Stimulated activated effector memory CD8-positive, alpha-beta T cell treated with anti-CD3 and anti-CD28 coated beads, Interleukin-12 subunit alpha, Interleukin-12 subunit beta, amount 100 ng/mL, for 72 hours (primary cell): ENCODE data around the gene C16orf54.
"Not testable (repeated sequence)": the region's sequence is repeated elsewhere in the genome, so short reads cannot be mapped to it uniquely, and the experiment has no call there.

Experiments
- ATAC-seq: fragments of 150-1000 bp; cut with Tn5 transposase; 2 replicates; pipeline ENCODE4 v1.10.0; 2021
- DNase-seq, 2 donors: peaks; one replicate each; pipeline ENCODE4 v3.0.0; 2021 to 2022; ENCODE audit warnings: low spot score in 2 of 2
- H3K27ac Mint-ChIP-seq: one replicate; pipeline ENCODE4 v1.8.0; 2022; ENCODE audit warnings: mild to moderate bottlenecking, mixed read lengths
- H3K36me3 Mint-ChIP-seq: one replicate; pipeline ENCODE4 v1.8.0; 2022; ENCODE audit warnings: mild to moderate bottlenecking, mixed read lengths
- H3K4me1 Mint-ChIP-seq: one replicate; pipeline ENCODE4 v1.8.0; 2022; ENCODE audit warnings: mixed read lengths
- H3K4me3 Mint-ChIP-seq: one replicate; pipeline ENCODE4 v1.8.0; 2022; ENCODE audit warnings: mild to moderate bottlenecking, mixed read lengths
- H3K9me3 Mint-ChIP-seq: one replicate; pipeline ENCODE4 v1.8.0; 2022; ENCODE audit warnings: mixed read lengths

C16orf54 gene, protein sequence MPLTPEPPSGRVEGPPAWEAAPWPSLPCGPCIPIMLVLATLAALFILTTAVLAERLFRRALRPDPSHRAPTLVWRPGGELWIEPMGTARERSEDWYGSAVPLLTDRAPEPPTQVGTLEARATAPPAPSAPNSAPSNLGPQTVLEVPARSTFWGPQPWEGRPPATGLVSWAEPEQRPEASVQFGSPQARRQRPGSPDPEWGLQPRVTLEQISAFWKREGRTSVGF

DNA sequence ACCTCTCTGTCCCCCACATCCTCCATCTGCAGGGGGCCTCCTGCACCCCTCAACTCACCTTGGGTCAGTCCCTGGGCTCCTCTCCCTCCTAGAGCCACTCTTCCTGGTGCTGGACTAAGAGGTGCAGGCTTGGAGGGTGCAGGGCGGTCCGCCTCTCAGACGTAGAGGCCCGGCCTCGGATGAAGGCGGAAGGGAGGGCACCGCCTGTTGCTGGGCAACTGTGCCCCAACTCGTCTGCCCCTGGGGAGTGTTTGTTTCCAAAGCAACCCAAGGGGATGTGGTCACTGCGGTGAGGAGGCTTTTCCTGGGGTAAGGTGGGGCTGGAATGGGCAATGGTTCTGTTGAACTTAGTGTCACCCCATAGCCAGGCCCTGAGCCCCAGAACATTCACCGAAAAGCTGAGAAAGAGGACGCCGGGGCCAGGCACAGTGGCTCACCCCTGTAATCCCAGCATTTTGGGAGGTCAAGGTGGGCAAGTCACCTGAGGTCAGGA is at the start of gene C16orf54:
Gene C16orf54 (minus strand): TSS at position 138 of the 493 bp plus-strand sequence. CDS start 1,039 bp downstream, outside the sequence.
- Mint-ChIP-seq H3K4me3 (peak within 1 kb of the TSS; percentile 98), H3K36me3 (peaks cover 57% of the 10 kb centered on the region), H3K9me3 (no peaks in the 10 kb centered on the region), H3K4me1 (peaks cover 51% of the 10 kb centered on the region), H3K27ac (peak within 1 kb of the TSS; percentile 100)
- DNase-seq (peak; percentile 74 to 95), ATAC-seq (peak; percentile 92)

DNA sequence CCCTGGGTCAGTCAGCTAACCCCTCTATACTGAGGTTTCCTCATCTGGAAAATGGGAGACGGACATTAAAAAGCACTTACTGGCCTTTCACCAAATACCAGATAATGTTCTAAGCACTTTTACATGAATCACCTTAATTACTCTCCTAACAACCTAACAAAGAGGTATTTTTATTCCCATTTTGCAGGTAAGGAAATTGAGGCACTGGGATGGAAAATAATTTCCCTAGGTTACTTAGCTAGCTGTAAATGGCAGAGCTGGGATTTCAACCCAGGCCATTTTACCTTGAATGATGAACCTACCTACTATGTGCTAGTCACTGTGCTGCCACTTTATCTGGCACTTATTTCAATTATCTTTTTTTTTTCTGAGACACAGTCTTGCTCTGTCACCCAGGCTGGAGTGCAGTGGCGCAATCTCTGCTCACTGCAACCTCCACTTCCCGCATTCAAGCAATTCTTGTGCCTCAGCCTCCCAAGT is 48.5 kb upstream of the C16orf54 start:
- peaks cover 79% of the 10 kb centered on the region for H3K36me3 Mint-ChIP-seq
- no peaks in the 10 kb centered on the region for H3K9me3 Mint-ChIP-seq
- H3K4me3 Mint-ChIP-seq, result no peak overlapping the region
- DNase-seq, result no peak
- no peak for ATAC-seq
- peak overlapping the region; percentile 29 for H3K27ac Mint-ChIP-seq
- H3K4me1 Mint-ChIP-seq, result peaks cover 36% of the 10 kb centered on the region

DNA sequence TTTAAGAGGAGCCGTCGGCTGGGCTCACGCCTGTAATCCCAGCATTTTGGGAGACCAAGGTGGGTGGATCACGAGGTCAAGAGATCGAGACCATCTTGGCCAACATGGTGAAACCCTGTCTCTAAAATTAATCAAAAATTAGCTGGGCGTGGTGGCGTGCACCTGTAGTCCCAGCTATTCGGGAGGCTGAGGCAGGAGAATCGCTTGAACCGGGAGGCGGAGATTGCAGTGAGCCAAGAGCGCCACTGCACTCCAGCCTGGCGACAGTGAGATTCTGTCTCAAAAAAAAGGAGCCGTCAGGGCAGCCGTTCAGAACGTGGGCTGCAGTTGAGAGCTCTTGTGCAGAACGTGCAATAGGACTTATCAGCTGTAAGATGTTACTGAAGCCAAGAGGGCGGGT is 47.4 kb upstream of the C16orf54 start:
- not testable (repeated sequence) for H3K9me3 Mint-ChIP-seq, DNase-seq, ATAC-seq
- peaks cover 36% of the 10 kb centered on the region for H3K4me1 Mint-ChIP-seq
- peaks cover 68% of the 10 kb centered on the region for H3K36me3 Mint-ChIP-seq
- peak overlapping the region; percentile 91 for H3K27ac Mint-ChIP-seq
- H3K4me3 Mint-ChIP-seq, result peak overlapping the region; percentile 92

DNA sequence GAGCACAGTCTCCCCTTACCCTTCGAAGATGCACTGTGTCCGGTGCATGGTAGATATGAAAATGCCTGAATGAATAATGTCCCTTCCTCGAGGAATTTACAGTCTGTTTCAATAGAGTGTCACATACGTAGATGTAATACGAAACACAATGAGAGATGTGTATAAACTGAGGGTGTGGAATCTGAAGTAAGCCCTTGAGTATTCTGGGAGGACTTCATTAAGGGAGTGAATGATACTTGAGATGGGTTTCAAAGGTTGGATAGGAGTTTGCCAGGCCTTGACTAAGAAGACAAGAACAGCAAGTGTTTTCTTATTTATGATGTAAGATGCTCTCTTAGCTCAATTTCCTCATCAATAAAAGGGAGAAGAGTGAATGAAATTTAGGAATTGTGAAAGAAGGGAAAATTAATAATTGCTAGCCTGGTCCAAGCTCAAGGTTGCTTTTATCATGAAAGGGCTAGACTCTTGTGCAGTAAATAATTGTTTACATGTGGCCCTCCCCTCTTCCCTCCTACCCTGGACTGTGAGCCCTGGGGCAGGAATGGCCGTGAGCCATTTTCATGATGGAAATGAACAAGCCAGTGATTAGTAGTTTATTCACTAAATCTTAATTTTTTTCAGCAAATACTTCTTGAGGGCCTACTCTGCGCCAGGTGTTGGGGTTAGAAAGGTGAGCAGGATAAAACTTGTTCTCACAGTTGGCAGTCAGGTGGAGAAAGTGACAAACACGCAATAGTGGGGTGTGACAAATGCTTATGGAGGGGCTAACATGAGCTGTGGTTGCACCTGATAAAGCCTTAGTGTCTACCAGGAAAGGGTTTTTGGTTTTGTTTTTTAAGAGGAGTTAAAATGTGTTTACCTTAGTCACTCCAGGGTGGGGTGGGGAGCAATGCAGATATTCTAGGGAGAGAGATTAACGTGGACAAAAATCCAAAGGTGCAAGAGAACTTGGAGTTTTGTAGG is 46.3 kb upstream of the C16orf54 start:
- Mint-ChIP-seq H3K27ac (peak overlapping the region; percentile 91), H3K4me3 (peak overlapping the region; percentile 92), H3K36me3 (peaks cover 58% of the 10 kb centered on the region), H3K4me1 (peaks cover 36% of the 10 kb centered on the region), H3K9me3 (no peaks in the 10 kb centered on the region)
- no peak for ATAC-seq
- DNase-seq, result no peak

DNA sequence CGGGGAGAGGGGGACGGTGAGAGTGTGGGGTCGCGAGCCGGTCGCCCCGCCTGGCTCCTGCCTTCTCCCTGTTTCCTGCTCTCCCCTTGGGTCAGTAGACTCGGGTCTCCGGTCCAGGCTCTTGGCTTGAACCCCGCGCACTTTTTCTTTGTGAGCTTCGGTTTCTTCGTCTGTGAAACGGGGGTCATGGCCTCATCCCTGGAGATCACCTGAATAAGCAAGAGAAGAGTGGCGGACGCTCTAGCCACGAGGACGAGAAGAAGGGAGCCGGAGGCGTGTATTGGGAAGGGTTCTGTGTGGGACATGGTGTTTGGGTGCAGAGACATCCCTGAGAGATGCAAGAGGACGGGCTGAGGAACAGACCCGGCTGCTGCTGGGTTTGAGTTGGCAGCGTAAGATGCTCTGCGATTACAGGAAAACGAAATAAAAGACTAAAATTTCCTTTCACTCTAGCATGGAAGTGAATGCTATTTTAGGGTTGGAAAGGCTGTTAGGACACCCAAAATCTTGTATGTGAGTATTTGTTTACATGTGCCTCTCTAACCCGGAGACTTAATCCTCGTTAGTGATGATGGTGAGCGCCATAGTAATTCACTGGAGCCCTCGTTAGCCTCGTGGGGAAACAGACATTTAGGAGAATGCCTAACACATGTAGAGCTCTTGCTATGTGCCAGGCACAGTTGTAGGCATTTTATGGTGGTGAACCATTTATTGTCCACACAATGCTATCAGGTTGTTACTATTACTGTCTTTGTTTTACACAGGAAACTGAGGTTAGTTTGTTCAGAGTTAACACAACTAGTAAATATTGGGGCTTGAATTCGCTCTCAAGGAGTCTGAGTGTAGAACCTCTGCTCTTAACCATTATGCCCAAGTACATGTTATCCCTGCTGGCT is 45.4 kb upstream of the C16orf54 start:
- peak overlapping the region; percentile 91 for H3K27ac Mint-ChIP-seq
- H3K36me3 Mint-ChIP-seq, result peaks cover 49% of the 10 kb centered on the region
- peaks cover 36% of the 10 kb centered on the region for H3K4me1 Mint-ChIP-seq
- ATAC-seq (peak; percentile 1), DNase-seq (no peak)
- H3K9me3 Mint-ChIP-seq, result no peaks in the 10 kb centered on the region
- peak overlapping the region; percentile 92 for H3K4me3 Mint-ChIP-seq

DNA sequence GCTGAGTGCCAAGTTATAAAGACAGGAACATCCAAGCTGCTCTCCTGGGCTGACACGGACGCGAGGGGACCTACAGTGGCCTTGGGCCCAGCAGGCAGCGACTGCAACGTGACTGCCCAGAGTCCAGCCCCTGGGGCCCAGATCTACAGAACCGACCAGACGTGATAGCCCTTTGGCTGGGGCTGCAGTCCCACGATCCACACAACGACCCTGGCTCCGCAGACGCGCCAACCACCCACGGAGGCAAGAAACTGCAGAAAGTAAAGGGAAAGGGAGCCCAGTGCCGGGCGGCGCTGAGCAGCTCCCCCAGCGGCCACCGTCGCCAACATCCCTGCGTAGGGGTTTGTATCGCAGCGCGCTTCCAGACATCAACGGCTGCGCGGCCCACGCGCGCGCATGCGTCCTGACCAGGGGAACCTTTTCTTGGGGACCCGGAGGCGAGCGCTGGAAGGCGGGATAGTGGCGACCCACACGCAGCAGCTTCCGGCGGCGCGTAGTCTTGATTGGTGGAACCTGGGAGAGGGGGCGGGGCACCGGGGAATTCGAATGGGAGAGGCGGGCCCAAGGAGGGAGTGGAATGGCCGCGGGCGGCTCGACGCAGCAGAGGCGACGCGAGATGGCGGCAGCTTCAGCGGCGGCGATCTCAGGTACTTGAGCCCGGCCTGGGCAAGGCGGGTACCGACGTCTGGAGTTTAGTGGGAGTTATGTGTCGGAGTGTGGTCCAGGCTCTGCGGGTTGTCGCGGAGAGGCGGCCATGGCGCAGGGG is 44.6 kb upstream of the C16orf54 start, which contains the start of gene KIF22:
Gene KIF22 (plus strand): TSS at position 569 of the 766 bp plus-strand sequence. CDS start 9 bp downstream, at position 578.
- H3K36me3 Mint-ChIP-seq, result peaks cover 41% of the 10 kb centered on the region
- H3K27ac Mint-ChIP-seq, result peak within 1 kb of the TSS; percentile 91
- H3K9me3 Mint-ChIP-seq, result no peaks in the 10 kb centered on the region
- DNase-seq, result peak; percentile 99 to 100
- H3K4me1 Mint-ChIP-seq, result peaks cover 40% of the 10 kb centered on the region
- H3K4me3 Mint-ChIP-seq, result peak within 1 kb of the TSS; percentile 92
- ATAC-seq, result peak; percentile 96

DNA sequence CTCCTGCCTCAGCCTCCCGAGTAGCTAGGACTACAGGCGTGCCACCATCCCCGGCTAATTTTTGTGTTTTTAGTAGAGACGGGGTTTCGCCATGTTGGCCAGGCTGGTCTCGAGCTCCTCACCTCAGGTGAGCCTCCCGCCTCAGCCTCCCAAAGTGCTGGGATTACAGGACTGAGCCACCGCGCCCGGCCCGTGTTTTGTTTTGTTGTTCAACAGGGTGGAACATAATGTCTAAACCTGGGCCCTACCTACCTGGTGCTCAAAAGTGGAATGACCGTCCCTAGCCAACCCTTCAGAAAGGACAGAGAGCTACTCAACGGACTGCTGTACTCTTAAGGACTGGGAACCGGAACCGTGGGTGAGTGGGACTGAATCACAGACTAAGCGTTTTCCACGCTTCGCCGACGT is 44.0 kb upstream of the C16orf54 start:
- Mint-ChIP-seq H3K9me3 (no peaks in the 10 kb centered on the region), H3K4me3 (peak overlapping the region; percentile 92), H3K27ac (peak overlapping the region; percentile 91), H3K36me3 (peaks cover 35% of the 10 kb centered on the region), H3K4me1 (peaks cover 45% of the 10 kb centered on the region)
- DNase-seq (no peak), ATAC-seq (no peak)

DNA sequence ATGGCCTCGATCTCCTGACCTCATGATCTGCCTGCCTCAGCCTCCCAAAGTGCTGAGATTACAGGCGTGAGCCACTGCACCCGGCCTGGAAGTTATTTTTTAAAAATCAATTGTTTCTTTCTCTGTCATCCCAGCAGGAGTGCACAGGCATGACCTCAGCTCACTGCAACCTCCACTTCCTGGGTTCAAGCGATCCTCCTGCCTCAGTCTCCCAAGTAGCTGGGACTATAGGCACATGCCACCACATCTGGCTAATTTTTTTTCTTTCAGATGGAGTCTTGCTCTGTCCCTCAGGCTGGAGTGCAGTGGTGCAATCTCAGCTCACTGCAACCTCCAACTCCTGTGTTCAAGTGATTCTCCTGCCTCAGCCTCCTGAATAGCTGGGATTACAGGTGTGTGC is 41.4 kb upstream of the C16orf54 start:
- not testable (repeated sequence) for DNase-seq, H3K9me3 Mint-ChIP-seq, ATAC-seq, H3K27ac Mint-ChIP-seq, H3K4me3 Mint-ChIP-seq
- H3K36me3 Mint-ChIP-seq, result peaks cover 27% of the 10 kb centered on the region
- H3K4me1 Mint-ChIP-seq, result peaks cover 37% of the 10 kb centered on the region

DNA sequence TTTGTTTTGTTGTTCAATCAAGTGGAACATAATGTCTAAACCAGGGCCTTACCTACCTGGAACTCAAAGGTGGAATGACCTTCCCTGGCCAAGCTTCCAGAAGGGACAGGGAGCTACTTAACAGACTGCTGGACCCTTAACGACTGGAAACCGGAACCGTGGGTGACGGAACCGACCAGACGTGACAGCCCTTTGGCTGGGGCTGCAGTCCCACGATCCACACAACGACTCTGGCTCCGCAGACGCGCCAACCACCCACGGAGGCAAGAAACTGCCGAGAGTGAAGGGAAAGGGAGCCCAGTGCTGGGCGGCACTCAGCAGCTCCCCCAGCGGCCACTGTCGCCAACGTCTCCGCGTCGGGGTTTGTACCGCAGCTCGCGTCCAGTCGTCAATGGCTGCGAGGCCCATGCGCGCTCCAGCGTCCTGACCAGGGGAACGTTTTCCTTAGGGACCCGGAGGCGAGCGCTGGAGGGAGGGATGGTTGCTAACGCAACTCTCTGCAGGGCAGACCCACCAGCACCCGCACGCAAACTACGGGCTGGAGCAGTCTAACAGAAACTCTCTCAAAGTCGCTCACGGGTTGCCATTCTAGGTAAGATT is 39.2 kb upstream of the C16orf54 start:
- Mint-ChIP-seq H3K4me3 (peak overlapping the region; percentile 65), H3K4me1 (peaks cover 21% of the 10 kb centered on the region), H3K9me3 (no peaks in the 10 kb centered on the region), H3K36me3 (peaks cover 9% of the 10 kb centered on the region), H3K27ac (peak overlapping the region; percentile 48)
- ATAC-seq, result peak; percentile 87
- DNase-seq, result peak; percentile 64 to 85

DNA sequence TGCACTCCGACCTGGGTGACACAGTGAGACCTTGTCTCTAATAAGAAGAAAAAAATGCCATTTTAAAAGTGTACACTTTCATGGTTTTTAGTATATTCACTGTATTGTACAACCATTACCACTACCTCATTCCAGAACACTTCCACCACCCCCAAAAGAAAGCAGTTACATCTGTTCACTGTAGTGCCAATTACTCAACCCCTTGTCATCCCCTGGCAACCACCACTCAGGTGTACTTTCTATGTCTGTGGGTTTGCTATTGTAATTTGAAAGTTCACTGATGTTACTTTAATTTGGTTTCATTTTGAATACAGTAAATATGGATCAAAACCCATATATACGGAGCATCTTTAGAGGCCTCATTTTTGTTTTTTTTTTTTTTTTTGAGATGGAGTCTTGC is 38.4 kb upstream of the C16orf54 start:
- H3K27ac Mint-ChIP-seq, result no peak overlapping the region
- H3K4me1 Mint-ChIP-seq, result peaks cover 17% of the 10 kb centered on the region

DNA sequence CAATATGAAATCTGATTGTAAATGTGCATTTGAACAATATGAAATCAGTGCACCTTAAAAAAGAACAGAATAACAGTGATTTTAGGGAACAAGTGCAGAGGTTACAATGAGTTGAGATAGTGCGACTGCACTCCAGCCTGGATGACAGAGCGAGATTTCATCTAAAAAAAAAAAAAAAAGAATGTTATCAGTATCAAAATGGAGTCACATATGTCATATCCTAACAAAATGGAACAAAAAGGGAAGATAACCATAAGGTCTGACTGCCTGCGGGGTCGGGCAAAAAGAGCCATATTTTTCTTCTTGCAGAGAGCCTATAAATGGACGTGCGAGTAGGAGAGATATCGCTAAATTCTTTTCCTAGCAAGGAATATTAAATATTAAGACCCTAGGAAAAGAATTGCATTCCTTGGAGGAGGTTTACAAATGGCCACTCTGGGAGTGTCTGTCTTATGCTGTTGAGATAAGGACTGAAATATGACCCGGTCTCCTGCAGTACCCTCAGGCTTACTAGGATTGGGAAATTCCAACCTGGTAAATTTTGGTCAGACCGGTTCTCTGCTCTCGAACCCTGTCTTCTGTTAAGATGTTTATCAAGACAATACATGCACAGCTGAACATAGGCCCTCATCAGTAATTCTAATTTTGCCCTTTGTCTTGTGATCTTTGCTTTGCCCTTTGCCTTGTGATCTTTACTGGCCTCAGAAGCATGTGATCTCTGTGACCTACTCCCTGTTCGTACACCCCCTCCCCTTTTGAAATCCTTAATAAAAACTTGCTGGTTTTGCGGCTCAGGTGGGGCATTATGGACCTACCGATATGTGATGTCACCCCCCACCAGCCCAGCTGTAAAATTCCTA is 37.5 kb upstream of the C16orf54 start:
- H3K36me3 Mint-ChIP-seq, H3K9me3 Mint-ChIP-seq, H3K27ac Mint-ChIP-seq, ATAC-seq, H3K4me3 Mint-ChIP-seq, DNase-seq: not testable (repeated sequence)
- H3K4me1 Mint-ChIP-seq, result peaks cover 17% of the 10 kb centered on the region

More for the DNA sequence above, 38.4 kb upstream of the C16orf54 start:
- peak; percentile 88 for ATAC-seq
- DNase-seq, result no peak
- no peak overlapping the region for H3K4me3 Mint-ChIP-seq
- no peaks in the 10 kb centered on the region for H3K9me3 Mint-ChIP-seq
- H3K36me3 Mint-ChIP-seq, result peaks cover 5% of the 10 kb centered on the region

DNA sequence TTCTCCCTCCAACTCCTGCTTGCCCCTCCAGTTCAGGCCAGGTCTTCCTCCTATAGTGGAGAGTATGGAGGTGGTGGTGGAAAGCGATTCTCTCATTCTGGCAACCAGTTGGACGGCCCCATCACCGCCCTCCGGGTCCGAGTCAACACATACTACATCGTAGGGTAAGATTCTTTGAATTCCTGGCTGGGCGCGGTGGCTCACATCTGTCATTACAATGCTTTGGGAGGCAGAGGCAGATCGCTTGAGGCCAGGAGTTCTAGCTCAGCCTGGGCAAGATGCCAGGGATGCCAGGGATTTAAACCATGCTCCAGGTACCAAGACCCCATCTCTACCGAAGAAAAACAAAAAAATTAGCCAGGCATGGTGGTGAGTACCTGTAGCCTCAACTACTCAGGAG is 33.7 kb upstream of the C16orf54 start:
- ATAC-seq (no peak), DNase-seq (no peak)
- no peak overlapping the region for H3K4me3 Mint-ChIP-seq
- H3K9me3 Mint-ChIP-seq, result no peaks in the 10 kb centered on the region
- peaks cover 5% of the 10 kb centered on the region for H3K36me3 Mint-ChIP-seq
- no peak overlapping the region for H3K27ac Mint-ChIP-seq
- H3K4me1 Mint-ChIP-seq, result peaks cover 14% of the 10 kb centered on the region
